ENCODE results near the gene AGBL2.

AGBL2 gene

GRCh38 chr11:47611348-47611794, 103.8 kb downstream of the AGBL2 start:
- H3K27ac ChIP-seq (ENCODE audit: low read depth in 2 of 2, low read length in 2 of 2) = no peak overlapping the region
- no peaks in the 10 kb centered on the region for H3K4me1 ChIP-seq (ENCODE audit: control insufficient read depth in 2 of 2, insufficient read depth in 2 of 2, low read length in 2 of 2)
- H3K4me3 ChIP-seq (ENCODE audit: low read length in 2 of 2) = no peak overlapping the region
- H3K27me3 ChIP-seq (ENCODE audit: control insufficient read depth in 2 of 2, insufficient read depth in 2 of 2, low read length in 2 of 2) = no peaks in the 10 kb centered on the region
- H3K9me3 ChIP-seq (ENCODE audit: control insufficient read depth in 2 of 2, low read length in 2 of 2) = no peaks in the 10 kb centered on the region
- peaks cover 0 to 4% of the 10 kb centered on the region in 2 donors for H3K36me3 ChIP-seq (ENCODE audit: control insufficient read depth in 2 of 2, insufficient read depth in 2 of 2, low read length in 2 of 2)
- no peak overlapping the region for H3K9ac ChIP-seq (ENCODE audit: low read depth in 1 of 2, low read length in 2 of 2)

GRCh38 chr11:47609675-47610074, 105.5 kb downstream of the AGBL2 start:
- H3K4me3 ChIP-seq (ENCODE audit: low read length in 2 of 2) = no peak overlapping the region
- H3K4me1 ChIP-seq (ENCODE audit: control insufficient read depth in 2 of 2, insufficient read depth in 2 of 2, low read length in 2 of 2) = no peaks in the 10 kb centered on the region
- no peaks in the 10 kb centered on the region for H3K9me3 ChIP-seq (ENCODE audit: control insufficient read depth in 2 of 2, low read length in 2 of 2)
- H3K9ac ChIP-seq (ENCODE audit: low read depth in 1 of 2, low read length in 2 of 2) = no peak overlapping the region
- H3K27ac ChIP-seq (ENCODE audit: low read depth in 2 of 2, low read length in 2 of 2) = no peak overlapping the region
- H3K36me3 ChIP-seq (ENCODE audit: control insufficient read depth in 2 of 2, insufficient read depth in 2 of 2, low read length in 2 of 2) = peaks cover 0 to 4% of the 10 kb centered on the region in 2 donors
- no peaks in the 10 kb centered on the region for H3K27me3 ChIP-seq (ENCODE audit: control insufficient read depth in 2 of 2, insufficient read depth in 2 of 2, low read length in 2 of 2)

Measured in mucosa of rectum (tissue), 2 donors.